COLO668 (cell line): ENCODE measurements around the gene HOXA7.

ENCODE experiments used
- DNase-seq: peaks from one replicate; lab custom pipeline; 2025; ENCODE audit not compliant: unreplicated experiment; lab: John Stamatoyannopoulos, UW

Gene HOXA7

DNA sequence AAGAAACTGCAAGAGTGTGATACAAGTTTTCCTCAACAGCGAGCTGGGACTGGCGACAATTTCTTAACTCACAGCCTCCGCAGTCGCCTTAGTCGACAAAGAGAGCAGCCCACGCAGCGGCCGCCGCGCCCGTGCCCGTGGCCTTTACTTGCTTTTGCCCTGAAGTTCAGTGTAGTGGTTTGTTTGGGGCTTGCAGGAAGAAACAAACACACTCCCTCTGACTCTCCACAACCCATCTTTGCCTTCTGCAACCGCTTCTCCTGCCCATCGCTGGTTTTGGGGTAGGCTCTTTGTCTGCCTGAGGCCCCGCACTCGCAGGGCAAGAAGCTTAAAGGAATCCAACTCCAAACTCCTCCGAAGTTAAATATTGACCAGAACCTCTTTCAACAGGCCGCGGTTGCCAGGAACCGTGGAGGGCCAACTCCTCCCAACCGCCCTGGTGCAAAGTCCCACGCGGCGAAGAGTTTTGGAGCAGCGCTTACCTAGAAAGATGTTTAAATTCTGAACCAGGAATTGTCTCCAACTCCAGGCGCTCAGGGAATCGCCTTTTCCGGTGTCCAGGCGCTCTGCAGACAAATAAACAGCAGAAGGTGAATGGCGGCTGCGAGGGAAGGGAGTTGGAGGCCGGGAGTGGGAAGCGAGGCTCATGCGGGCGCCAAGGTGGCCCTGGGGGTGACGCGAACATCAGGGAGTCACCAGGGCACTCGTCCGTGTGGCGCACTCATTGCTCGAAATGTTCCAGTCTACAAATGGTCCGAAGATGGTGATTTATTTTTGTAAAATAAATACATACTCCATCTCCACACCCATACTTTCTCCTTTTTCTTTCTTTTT, 34.2 kb downstream of the HOXA7 start:
- no peak for DNase-seq

DNA sequence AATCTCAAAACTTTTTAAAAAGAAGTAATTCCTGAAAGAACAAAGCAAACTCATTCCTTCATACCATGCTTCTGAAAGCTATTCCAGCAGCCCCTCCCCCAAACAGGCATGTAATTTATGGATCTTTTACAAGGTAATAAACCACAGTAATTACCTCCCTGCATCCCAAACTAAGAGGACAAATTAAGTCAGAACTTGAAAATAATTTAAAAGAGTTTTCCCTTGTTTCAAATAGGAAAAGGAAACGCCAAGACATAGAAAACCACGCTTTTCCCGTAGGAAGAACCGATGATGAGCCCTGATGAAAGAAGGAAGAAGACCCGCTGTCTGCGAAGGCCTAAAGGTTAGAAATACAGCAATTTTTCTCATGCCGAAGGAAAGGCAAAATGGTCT, 34.8 kb downstream of the HOXA7 start:
- DNase-seq, result no peak

DNA sequence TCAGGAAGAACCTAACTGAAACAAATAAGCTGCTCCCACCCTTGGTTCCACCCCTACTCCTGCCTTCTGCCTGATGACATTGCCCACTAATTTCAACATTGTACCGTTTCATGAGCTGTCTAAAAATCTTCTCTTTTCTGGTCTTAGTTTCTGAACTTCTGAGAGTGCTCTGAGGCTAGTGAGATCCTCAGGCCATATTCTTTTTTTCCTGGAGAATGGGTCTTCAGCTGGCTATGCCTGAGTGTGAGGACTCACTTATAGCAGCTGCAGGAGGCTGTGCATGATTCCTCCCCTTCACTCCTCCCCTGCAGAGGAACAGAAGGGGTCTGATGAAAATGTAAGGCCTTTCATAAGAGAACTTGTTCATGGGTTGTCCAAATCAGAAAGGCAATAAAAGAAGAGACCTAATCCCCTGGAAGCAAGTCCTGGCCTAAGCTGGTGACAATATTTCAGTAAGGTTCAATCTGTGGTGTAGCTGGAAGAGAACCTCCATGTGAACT, 37.0 kb downstream of the HOXA7 start:
- no peak for DNase-seq

GRCh38 chr7:27118580-27118979, 37.9 kb downstream of the HOXA7 start:
- no peak for DNase-seq

DNA sequence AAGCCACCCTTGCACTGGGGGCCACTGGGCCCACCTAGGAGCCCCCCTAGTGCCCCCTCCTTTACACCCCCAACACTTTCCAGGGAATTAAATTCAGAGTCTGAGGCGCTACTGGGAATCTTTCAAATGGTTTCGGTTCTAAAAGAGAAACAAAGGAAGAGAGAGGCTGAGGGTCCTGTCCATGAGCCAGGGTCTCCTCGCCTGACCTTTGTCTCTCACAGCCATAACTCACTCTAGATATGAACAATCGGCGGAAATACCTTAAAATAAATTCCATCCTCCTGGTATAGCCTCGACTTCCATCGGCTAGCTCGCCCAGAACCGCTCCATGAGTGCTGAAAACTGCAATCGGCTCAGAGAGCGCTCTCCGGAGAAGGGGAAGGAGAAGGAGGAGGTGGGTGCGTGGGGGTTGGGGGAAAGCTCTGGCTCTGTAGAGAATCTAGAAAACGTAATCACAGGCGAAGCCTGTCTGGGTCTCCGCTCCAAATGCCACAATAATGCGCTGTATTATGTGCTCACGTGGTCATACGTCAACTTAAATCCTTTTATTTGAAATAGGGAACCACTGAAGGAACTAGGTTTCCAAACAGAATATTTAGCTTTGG, 38.5 kb downstream of the HOXA7 start:
- no peak for DNase-seq

DNA sequence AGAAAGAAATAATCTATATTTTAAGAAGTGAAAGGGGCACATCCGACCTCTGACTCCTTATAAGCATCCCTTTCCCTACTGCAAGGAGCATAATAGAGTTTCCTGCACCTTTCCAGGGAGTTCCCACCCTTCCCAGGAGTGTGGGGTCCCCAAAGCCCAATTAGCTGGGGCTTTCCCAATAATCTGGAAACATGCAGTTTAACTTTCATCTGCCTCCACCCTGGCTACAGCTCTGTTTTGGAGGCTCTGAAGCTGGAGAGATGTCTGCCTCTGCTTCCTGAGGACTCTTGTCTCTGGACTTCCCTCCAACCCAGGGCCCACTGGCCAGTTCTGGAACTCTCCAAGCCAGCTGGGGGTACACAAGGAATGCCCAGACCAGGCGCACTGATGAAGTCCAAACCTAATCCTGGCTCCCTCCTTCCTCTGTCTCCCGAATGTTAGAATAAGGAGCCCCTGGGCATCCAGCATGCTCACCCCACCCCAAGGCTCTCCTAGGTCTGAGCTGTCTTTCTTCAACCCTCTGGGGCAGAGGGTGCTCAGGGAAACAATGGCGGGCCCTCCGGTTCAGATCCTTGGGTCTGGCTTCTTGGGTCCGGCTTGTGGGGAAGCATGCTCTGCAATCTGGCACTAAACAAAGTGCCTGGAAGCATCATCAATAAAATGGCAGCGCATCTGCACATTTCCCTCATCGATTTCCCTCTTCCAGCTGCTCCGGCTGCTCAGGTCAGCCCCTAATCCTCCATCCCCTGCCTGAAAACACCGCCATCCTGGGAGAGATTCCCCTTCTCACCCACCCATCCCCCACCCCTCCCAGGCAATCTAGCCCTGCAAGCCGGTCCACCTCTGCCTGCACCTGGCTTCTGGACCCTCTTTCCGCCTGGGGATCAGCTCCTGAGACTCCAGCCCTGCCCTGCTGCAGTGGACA, 39.3 kb downstream of the HOXA7 start:
- DNase-seq, result no peak

GRCh38 chr7:27116031-27116961, 40.2 kb downstream of the HOXA7 start:
- DNase-seq, result no peak

DNA sequence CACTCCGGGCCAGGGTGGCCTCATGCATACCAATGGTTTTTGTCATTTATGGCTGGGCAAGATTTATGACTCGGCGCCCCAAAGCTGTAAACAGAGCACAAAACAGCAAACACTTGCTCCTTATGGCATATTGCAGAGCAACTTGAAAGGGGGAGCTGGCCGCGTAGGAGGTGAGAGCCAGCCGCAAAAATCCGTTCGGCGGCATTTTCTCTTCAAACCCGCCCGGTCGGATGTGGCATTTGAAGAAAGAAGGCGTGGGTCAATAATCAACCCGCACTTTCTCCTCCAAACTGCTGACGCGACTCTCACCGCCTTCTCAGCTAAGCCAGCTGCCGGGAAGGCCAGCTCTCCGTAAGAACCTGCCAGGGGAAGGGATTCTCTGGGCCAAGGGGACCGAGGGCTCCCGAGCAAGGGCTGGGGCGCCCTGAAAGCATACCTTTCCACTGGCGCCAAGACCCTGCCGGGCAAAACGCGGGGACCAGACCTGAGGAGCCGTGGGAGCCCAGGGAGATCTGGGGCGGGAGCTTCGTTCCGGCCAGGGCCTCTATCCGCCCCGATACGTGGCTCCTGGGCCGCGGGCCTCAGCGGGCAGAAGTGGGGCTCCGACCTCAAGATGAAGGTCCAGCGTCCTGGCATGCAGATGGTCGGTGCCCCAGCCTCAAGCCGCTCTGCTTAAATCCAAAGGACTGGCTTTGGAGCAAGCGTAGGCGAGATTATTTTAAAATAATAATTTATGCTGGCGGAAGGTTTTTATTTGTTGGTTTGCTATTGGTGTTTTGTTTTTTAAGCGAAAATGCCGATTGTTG, 41.1 kb downstream of the HOXA7 start:
- DNase-seq, result no peak

- no peak for DNase-seq
Measured at GRCh38 chr7:27114881-27115220, 41.6 kb downstream of the HOXA7 start.

GRCh38 chr7:27113991-27114769, 42.3 kb downstream of the HOXA7 start:
- DNase-seq, result no peak

DNA sequence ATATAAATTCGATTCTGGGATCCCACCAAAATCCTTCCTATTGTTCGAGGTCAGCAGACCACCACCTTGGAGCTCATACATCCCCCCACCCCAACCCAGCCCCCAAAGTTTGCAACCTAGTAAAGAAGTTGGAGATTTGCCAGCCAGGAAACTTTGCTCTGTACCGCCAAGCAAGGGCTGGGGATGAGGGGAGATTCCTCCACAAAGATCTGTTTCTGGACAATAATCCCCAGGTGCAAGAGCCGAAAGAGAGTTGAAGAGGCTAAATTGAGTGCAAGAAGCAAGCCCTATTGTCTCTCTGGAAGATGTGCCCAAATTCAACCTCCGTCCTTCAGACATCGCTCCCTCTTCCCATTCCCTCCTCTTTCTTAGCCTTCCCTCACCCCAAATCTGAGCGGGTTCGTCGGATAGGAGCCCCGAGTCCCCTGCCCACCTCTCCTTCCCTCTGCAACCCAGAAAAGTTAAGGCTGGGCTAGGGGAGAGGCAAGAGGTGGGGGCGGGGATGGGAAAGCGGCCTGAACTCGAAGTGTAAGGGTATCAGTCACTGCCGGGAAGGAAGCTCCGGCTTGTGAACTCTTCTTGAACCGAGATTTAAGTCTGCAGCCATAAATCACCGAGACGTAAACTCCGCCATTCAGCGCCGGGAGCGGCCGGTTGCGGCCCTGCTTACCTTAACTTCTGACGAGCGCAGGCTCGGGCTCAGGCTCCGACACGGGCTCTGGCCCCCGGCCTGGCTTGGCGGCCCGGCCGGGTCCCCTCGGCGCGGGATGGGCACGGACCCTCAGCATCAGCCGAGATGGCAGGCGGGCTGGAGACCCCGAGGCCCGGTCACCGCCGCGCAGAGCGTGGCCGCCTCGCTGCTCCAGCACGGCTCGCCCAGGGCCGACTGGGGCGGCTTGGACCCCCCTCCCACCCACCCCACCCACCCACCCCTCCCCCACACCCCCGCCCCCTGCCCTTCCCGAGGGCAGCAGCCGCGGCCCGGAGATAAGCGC, 43.2 kb downstream of the HOXA7 start:
- DNase-seq, result no peak

DNA sequence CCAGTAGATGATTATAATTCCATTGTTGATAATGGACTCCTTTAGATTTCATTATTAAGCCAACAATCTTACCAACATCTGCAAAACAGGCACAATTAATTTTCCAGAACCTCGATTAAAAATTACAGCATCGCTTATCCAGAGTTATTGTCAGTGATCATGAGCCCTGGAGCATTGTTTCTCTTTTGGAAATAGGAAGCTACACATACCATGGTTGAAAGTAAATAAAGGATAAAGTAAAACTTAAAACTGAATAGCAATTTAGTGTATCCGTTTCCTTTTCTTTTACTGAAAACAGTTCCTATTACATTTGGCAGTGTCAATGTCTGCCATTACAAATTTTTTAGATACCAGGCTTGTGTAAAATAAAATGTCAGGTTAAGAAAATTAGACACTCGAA, 44.1 kb downstream of the HOXA7 start:
- no peak for DNase-seq

GRCh38 chr7:27111751-27112277, 44.7 kb downstream of the HOXA7 start:
- DNase-seq, result no peak

DNA sequence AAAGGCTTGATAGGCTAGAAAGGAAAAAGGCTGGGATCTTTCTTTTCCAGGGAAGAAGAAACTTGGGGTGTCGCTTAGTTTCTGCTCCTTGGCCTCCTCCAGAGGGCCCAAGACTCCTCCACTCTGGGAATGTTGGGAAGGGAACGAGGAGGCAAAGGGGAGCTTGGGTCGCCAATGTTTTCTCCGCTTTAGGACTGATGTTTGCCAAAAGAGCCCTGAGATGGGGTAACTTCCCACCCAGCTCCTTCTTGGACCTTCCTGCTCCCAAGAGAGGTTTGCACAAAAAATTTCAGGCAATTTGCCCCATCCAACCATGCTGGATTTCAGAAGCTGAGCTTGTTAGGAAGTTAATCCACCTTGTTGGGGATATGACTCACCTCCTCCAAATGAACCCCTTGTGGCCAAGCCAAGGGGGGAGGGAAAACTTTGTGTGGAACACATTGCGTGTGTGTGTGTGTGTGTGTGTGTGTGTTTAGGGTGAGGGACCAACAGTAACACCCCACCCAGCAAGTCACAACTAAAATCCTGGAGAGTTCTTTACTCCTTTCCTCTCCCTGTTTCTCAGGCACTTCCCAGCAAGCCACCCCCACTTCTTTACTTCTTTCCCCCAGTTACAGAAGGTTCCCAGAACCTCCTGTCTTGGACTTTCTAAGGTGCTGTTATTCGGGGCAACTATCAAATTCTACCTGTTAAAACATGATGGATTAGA, 45.3 kb downstream of the HOXA7 start:
- no peak for DNase-seq

DNA sequence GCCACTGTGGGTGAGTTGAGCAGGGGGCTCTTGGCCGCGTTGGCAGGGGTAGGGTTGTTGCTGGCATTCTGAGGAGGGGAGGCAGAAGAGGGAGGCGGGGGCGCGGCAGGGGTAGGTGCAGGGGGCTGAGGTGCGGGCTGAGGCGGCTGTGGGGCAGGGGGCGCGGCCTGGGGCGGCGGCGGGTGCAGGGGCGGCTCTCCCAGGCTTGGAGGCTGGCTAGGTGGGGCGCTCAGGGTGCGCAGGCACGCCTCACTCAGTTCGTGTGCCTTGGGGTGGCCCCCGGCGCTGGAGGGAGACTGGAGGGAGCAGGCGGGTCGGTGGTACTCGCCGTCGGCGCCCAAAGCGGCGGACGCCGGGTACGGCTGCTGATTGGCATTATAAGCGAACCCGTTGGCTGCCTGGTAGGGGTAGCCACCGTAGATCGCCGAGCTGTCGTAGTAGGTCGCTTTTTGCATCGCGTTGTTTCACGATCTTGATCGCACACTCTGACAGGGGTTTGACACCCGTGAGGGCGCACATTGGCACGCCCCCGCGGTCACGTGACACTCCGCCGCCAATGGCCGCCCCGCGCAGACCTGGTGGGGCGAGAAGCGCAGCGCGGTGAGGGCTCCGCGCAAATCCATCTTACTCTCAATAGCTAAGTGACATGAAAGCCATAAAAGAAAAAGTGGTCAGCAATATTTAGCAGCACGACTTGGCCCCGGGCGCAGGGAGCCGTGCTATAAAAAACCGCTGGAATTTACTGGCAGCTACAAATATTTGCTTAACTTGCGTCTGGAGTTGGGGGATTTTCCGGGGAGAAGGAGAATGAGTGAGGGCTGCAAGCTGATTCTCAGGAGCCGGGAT, 46.1 kb downstream of the HOXA7 start:
- no peak for DNase-seq
